HepG2 (cell line): Measurements from ENCODE around the gene COQ5. TPM values are rescaled to one million over a fixed set of nuclear protein-coding genes. Genes with fewer than 3 reads are reported as not detected.

Source experiments
- E2F5 ChIP-seq: sonication (generic); formaldehyde crosslinking; conservative IDR thresholded peaks from 2 replicates; pipeline ENCODE4 v1.4.0; 2020; ENCODE audit warnings: missing genetic modification reagents
- HMG20B ChIP-seq: conservative IDR thresholded peaks from 2 replicates; pipeline ENCODE4 v1.6.1; 2016; ENCODE audit warnings: missing genetic modification reagents, missing compliant biosample characterization
- HOXD1 ChIP-seq: sonication (generic); formaldehyde crosslinking; IDR thresholded peaks from 2 replicates; pipeline ENCODE4 v1.5.0; 2020; ENCODE audit warnings: missing genetic modification reagents
- SPEN ChIP-seq: sonication (generic); formaldehyde crosslinking; IDR thresholded peaks from 2 replicates; pipeline ENCODE4 v1.5.1; 2020; ENCODE audit warnings: low read depth, mild to moderate bottlenecking, missing genetic modification reagents
- polyA plus RNA-seq, 8 experiments: library from polyadenylated mRNA; depleted of rRNA in 3 of 8; stranded (reverse) in 7 of 8; unstranded in 1 of 8; fragments of >200 nt; fragmentation: Illumina TruSeq in 4 of 8; extraction: Trizol in 4 of 8; gene quantifications; 2 replicates each; pipeline versions ENCODE4 v1.2.1 to v1.2.3, GENCODE V29; 2011 to 2016; ENCODE audit warnings: low read depth in 4 of 8, missing spikeins in 1 of 8, mixed read lengths in 1 of 8; ENCODE audit not compliant: insufficient read depth in 1 of 8
- total RNA-seq, 5 experiments: library from RNA; depleted of rRNA; stranded (reverse); fragments of >200 nt; fragmentation: Illumina TruSeq; extraction: Trizol; gene quantifications; 2 replicates each; pipeline ENCODE4 v1.2.3, GENCODE V29; 2016; ENCODE audit warnings: low read depth in 1 of 5
- TF ChIP-seq, protein P1 (sequence below): sonication (generic); formaldehyde crosslinking; IDR thresholded peaks from 2 replicates; pipeline ENCODE4 v1.4.0; 2020; ENCODE audit warnings: missing genetic modification reagents, borderline replicate concordance
- TF ChIP-seq, protein P2 (sequence below): sonication (generic); formaldehyde crosslinking; IDR thresholded peaks from 2 replicates; pipeline ENCODE4 v1.4.0; 2020; ENCODE audit warnings: missing genetic modification reagents
- TF ChIP-seq, protein P3 (sequence below): sonication (generic); formaldehyde crosslinking; IDR thresholded peaks from 2 replicates; pipeline ENCODE4 v1.8.1; 2023; ENCODE audit warnings: mild to moderate bottlenecking, inconsistent platforms, moderate library complexity, missing genetic modification reagents, borderline replicate concordance

The COQ5 gene
- total and polyA plus RNA-seq, 2 of the 13 experiments (the other 11 are each of a cell fraction or from before 2014, with no cell fraction given), result 36.4 to 41.5 TPM

DNA sequence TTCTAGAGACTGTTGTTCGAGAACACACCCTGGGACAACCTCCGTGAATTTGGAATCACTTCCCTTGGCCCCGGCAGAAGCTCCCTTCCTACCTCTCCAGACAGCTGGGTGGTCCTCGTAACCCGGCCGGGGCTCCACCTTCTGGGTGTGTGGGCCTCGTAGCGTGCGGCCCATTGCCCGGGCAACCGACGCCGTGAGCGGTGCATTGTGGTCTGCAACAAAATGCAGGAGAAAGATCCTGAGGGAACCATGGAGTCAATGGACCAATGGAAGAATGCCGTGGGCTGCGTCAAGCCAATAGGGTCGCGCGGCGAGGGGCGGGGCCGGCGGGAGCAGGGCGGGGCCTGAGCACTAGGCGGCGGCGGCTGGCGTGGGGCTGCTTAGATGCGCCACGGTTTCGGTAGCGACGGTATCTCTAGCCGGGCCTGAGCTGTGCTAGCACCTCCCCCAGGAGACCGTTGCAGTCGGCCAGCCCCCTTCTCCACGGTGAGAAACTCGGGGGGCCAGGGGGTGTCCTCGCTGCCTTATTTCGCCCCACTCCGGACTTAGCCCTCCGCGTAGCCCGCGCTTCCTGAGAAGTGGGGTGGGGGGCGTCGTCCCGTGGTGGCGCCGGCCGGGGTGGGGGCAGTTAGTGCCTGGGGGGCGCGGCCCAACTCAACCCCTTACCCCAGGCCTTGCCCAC lies 33.1 kb downstream of the COQ5 start, which contains the start of gene DYNLL1 (continued):
- TF ChIP-seq, protein P1, sequence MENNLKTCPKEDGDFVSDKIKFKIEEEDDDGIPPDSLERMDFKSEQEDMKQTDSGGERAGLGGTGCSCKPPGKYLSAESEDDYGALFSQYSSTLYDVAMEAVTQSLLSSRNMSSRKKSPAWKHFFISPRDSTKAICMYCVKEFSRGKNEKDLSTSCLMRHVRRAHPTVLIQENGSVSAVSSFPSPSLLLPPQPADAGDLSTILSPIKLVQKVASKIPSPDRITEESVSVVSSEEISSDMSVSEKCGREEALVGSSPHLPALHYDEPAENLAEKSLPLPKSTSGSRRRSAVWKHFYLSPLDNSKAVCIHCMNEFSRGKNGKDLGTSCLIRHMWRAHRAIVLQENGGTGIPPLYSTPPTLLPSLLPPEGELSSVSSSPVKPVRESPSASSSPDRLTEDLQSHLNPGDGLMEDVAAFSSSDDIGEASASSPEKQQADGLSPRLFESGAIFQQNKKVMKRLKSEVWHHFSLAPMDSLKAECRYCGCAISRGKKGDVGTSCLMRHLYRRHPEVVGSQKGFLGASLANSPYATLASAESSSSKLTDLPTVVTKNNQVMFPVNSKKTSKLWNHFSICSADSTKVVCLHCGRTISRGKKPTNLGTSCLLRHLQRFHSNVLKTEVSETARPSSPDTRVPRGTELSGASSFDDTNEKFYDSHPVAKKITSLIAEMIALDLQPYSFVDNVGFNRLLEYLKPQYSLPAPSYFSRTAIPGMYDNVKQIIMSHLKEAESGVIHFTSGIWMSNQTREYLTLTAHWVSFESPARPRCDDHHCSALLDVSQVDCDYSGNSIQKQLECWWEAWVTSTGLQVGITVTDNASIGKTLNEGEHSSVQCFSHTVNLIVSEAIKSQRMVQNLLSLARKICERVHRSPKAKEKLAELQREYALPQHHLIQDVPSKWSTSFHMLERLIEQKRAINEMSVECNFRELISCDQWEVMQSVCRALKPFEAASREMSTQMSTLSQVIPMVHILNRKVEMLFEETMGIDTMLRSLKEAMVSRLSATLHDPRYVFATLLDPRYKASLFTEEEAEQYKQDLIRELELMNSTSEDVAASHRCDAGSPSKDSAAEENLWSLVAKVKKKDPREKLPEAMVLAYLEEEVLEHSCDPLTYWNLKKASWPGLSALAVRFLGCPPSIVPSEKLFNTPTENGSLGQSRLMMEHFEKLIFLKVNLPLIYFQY (CRISPR knock-in tag), result peak; percentile 41; the same call in 1 of the 2 replicates
- TF ChIP-seq, protein P2, sequence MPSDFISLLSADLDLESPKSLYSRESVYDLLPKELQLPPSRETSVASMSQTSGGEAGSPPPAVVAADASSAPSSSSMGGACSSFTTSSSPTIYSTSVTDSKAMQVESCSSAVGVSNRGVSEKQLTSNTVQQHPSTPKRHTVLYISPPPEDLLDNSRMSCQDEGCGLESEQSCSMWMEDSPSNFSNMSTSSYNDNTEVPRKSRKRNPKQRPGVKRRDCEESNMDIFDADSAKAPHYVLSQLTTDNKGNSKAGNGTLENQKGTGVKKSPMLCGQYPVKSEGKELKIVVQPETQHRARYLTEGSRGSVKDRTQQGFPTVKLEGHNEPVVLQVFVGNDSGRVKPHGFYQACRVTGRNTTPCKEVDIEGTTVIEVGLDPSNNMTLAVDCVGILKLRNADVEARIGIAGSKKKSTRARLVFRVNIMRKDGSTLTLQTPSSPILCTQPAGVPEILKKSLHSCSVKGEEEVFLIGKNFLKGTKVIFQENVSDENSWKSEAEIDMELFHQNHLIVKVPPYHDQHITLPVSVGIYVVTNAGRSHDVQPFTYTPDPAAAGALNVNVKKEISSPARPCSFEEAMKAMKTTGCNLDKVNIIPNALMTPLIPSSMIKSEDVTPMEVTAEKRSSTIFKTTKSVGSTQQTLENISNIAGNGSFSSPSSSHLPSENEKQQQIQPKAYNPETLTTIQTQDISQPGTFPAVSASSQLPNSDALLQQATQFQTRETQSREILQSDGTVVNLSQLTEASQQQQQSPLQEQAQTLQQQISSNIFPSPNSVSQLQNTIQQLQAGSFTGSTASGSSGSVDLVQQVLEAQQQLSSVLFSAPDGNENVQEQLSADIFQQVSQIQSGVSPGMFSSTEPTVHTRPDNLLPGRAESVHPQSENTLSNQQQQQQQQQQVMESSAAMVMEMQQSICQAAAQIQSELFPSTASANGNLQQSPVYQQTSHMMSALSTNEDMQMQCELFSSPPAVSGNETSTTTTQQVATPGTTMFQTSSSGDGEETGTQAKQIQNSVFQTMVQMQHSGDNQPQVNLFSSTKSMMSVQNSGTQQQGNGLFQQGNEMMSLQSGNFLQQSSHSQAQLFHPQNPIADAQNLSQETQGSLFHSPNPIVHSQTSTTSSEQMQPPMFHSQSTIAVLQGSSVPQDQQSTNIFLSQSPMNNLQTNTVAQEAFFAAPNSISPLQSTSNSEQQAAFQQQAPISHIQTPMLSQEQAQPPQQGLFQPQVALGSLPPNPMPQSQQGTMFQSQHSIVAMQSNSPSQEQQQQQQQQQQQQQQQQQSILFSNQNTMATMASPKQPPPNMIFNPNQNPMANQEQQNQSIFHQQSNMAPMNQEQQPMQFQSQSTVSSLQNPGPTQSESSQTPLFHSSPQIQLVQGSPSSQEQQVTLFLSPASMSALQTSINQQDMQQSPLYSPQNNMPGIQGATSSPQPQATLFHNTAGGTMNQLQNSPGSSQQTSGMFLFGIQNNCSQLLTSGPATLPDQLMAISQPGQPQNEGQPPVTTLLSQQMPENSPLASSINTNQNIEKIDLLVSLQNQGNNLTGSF, result no peak; the same call in 1 of the 2 replicates
- TF ChIP-seq SPEN (peak; percentile 62; the same call in 1 of the 2 replicates), HMG20B (CRISPR knock-in tag) (no peak), HOXD1 (CRISPR knock-in tag) (peak; percentile 40; the same call in 1 of the 2 replicates), E2F5 (CRISPR knock-in tag) (no peak)
- TF ChIP-seq, protein P3, sequence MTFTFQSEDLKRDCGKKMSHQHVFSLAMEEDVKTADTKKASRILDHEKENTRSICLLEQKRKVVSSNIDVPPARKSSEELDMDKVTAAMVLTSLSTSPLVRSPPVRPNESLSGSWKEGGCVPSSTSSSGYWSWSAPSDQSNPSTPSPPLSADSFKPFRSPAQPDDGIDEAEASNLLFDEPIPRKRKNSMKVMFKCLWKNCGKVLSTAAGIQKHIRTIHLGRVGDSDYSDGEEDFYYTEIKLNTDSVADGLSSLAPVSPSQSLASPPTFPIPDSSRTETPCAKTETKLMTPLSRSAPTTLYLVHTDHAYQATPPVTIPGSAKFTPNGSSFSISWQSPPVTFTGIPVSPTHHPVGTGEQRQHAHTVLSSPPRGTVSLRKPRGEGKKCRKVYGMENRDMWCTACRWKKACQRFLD, result no peak
